HepG2 (cell line): Measurements from ENCODE around the gene CARS1. TPM values are rescaled to one million over a fixed set of nuclear protein-coding genes. Genes with fewer than 3 reads are reported as not detected.

Source experiments
- ATAC-seq: fragments of 200-7000 bp; cut with Tn5 transposase; 3 replicates; pipeline ENCODE4 v1.9.1; 2020; ENCODE audit warnings: mild to moderate bottlenecking, moderate library complexity
- BruUV-seq: library from RNA; stranded (reverse); fragments of 400-500 nt; replicated peaks from 2 replicates; lab custom pipeline; 2021; lab: Mats Ljungman, UMichigan
- CTCF ChIA-PET: fragments of 300-600 bp; formaldehyde crosslinking; extraction: SDS; loops from one replicate; lab custom pipeline; 2021; ENCODE audit warnings: low total read pairs, inconsistent platforms, low intra/inter-chr PET ratio; lab: Yijun Ruan, JAX
- POLR2A ChIA-PET: fragments of 350-600 bp; sonication (Branson Sonifier 250); formaldehyde crosslinking; loops from one replicate; lab custom pipeline; 2020; ENCODE audit warnings: antibody characterized with exemption, inconsistent platforms; lab: Yijun Ruan, JAX
- DNase-seq: peaks from one replicate; pipeline ENCODE4 v3.0.0-alpha.2; 2015; ENCODE audit warnings: low spot score
- FAIRE-seq: peaks from 3 replicates; lab custom pipeline; 2011; peaks lifted over from hg19 to GRCh38; lab: Jason Lieb, UNC
- H2AFZ ChIP-seq: one replicate; pipeline ENCODE4 v1.6.1; 2011; ENCODE audit warnings: low read length, inconsistent platforms
- H3K27ac ChIP-seq: fragments of 300-600 bp; 3 replicates; pipeline ENCODE4 v1.8.0; 2011; ENCODE audit warnings: mixed run types, mild to moderate bottlenecking, mixed read lengths, low read length, inconsistent platforms; ENCODE audit not compliant: insufficient read depth; ENCODE audit errors: extremely low read length
- H3K27me3 ChIP-seq, 2 experiments: fragments of 200-600 bp in 1 of 2; 2 replicates in 1 of 2; 3 replicates in 1 of 2; pipeline versions ENCODE4 v1.6.0 to v1.8.0; 2011; ENCODE audit warnings: low read length in 2 of 2, mild to moderate bottlenecking in 2 of 2, moderate library complexity in 2 of 2, inconsistent platforms in 1 of 2; ENCODE audit not compliant: insufficient read depth in 2 of 2, control insufficient read depth in 1 of 2
- H3K36me3 ChIP-seq, 2 experiments: fragments of 200-600 bp in 1 of 2; replicated peaks in 1 of 2; 2 replicates in 1 of 2; 3 replicates in 1 of 2; pipeline versions ENCODE4 v1.5.1 to v1.8.0; 2011; ENCODE audit warnings: low read length in 2 of 2, inconsistent platforms in 1 of 2; ENCODE audit not compliant: insufficient read depth in 2 of 2, control insufficient read depth in 1 of 2
- H3K4me1 ChIP-seq: 2 replicates; pipeline ENCODE4 v1.5.1; 2012; ENCODE audit warnings: low read length, inconsistent platforms; ENCODE audit not compliant: insufficient read depth
- H3K4me2 ChIP-seq: 2 replicates; pipeline ENCODE4 v1.6.0; 2011; ENCODE audit warnings: low read depth, low read length, inconsistent platforms
- H3K4me3 ChIP-seq, 3 experiments: fragments of 200-600 bp in 1 of 3; sonication (generic), shearing (Covaris generic) in 1 of 3; replicated peaks in 1 of 3; 2 replicates each; pipeline ENCODE4 v1.5.1; 2011 to 2016; ENCODE audit warnings: low read length in 3 of 3, inconsistent platforms in 2 of 3, low read depth in 2 of 3, mild to moderate bottlenecking in 2 of 3, control low read depth in 1 of 3, mixed read lengths in 1 of 3; ENCODE audit not compliant: insufficient read depth in 1 of 3
- H3K79me2 ChIP-seq: one replicate; pipeline ENCODE4 v1.6.1; 2011; ENCODE audit warnings: low read length, inconsistent platforms; ENCODE audit not compliant: insufficient read depth
- H3K9ac ChIP-seq: 2 replicates; pipeline ENCODE4 v1.6.0; 2011; ENCODE audit warnings: mild to moderate bottlenecking, low read depth, low read length, inconsistent platforms; ENCODE audit not compliant: insufficient read depth
- H3K9me3 ChIP-seq: 2 replicates; pipeline ENCODE4 v1.5.1; 2012; ENCODE audit warnings: mild to moderate bottlenecking, low read length
- H4K20me1 ChIP-seq: 2 replicates; pipeline ENCODE4 v1.6.0; 2011; ENCODE audit warnings: inconsistent platforms, mild to moderate bottlenecking, low read length, moderate library complexity; ENCODE audit not compliant: insufficient read depth
- ARID5B ChIP-seq: IDR thresholded peaks from 2 replicates; pipeline ENCODE4 v1.4.0; 2020; ENCODE audit warnings: mild to moderate bottlenecking, missing genetic modification reagents
- ATF7 ChIP-seq, 2 experiments: fragments of 450-650 bp in 1 of 2; sonication (generic) in 1 of 2; formaldehyde crosslinking in 1 of 2; IDR thresholded peaks; 2 replicates each; pipeline versions ENCODE4 v1.4.0 to v1.6.1; 2016 to 2020; ENCODE audit warnings: antibody characterized with exemption in 1 of 2, mild to moderate bottlenecking in 1 of 2, missing genetic modification reagents in 1 of 2
- BATF2 ChIP-seq: sonication (generic); formaldehyde crosslinking; IDR thresholded peaks from 2 replicates; pipeline ENCODE4 v1.8.0; 2022; ENCODE audit warnings: mild to moderate bottlenecking, missing genetic modification reagents, moderate library complexity
- DNMT1 ChIP-seq: sonication (generic); formaldehyde crosslinking; IDR thresholded peaks from 2 replicates; pipeline ENCODE4 v1.5.1; 2020; ENCODE audit warnings: mild to moderate bottlenecking, missing genetic modification reagents
- FLYWCH1 ChIP-seq: sonication (generic); formaldehyde crosslinking; IDR thresholded peaks from 2 replicates; pipeline ENCODE4 v1.8.1; 2023; ENCODE audit warnings: mild to moderate bottlenecking, missing genetic modification reagents
- HNRNPL ChIP-seq: fragments of 200-400 bp; formaldehyde crosslinking; IDR thresholded peaks from 2 replicates; pipeline ENCODE4 v1.6.1; 2017; ENCODE audit warnings: mild to moderate bottlenecking, low read depth, low read length
- NFKB2 ChIP-seq: sonication (generic); formaldehyde crosslinking; IDR thresholded peaks from 2 replicates; pipeline ENCODE4 v1.4.0; 2020; ENCODE audit warnings: missing genetic modification reagents, borderline replicate concordance
- ZIK1 ChIP-seq: sonication (generic); formaldehyde crosslinking; IDR thresholded peaks from 2 replicates; pipeline ENCODE4 v1.5.0; 2020; ENCODE audit warnings: mild to moderate bottlenecking, low read depth, missing genetic modification reagents, borderline replicate concordance
- ZXDC ChIP-seq: sonication (generic); formaldehyde crosslinking; IDR thresholded peaks from 2 replicates; pipeline ENCODE4 v1.5.0; 2020; ENCODE audit warnings: mild to moderate bottlenecking, missing genetic modification reagents
- WGBS: methylation state at CpG from one replicate; pipeline ENCODE4 v1.1.6; 2017; ENCODE audit warnings: low lambda C conversion rate; 5-methylcytosine and 5-hydroxymethylcytosine counted together
- in situ Hi-C: cut with HindIII; loops from 2 replicates; pipeline ENCODE4 v1.10.0; 2017; ENCODE audit warnings: low pct_unique_long_range_greater_than_20kb; ENCODE audit not compliant: extremely low pct_ligation_motif_present
- intact Hi-C: fragments of 100-400 bp; cut with micrococcal nuclease; formaldehyde crosslinking; loops from one replicate; pipeline ENCODE4 v1.10.0; 2022; ENCODE audit not compliant: unreplicated experiment
- polyA plus RNA-seq, 8 experiments: library from polyadenylated mRNA; depleted of rRNA in 3 of 8; stranded (reverse) in 7 of 8; unstranded in 1 of 8; fragments of >200 nt; fragmentation: Illumina TruSeq in 4 of 8; extraction: Trizol in 4 of 8; gene quantifications; 2 replicates each; pipeline versions ENCODE4 v1.2.1 to v1.2.3, GENCODE V29; 2011 to 2016; ENCODE audit warnings: low read depth in 4 of 8, missing spikeins in 1 of 8, mixed read lengths in 1 of 8; ENCODE audit not compliant: insufficient read depth in 1 of 8
- total RNA-seq, 5 experiments: library from RNA; depleted of rRNA; stranded (reverse); fragments of >200 nt; fragmentation: Illumina TruSeq; extraction: Trizol; gene quantifications; 2 replicates each; pipeline ENCODE4 v1.2.3, GENCODE V29; 2016; ENCODE audit warnings: low read depth in 1 of 5

Gene CARS1
- total and polyA plus RNA-seq, 2 of the 13 experiments (the other 11 are each of a cell fraction or from before 2014, with no cell fraction given): 33.8 to 47.0 TPM

GRCh38 chr11:3087821-3088800, 30.9 kb upstream of the CARS1 start:
- CTCF ChIA-PET: no interaction called here
- peak; percentile 23 for ATAC-seq
- FAIRE-seq: no peak
- TF ChIP-seq DNMT1 (no peak), HNRNPL (0 out of 2 replicates have a peak, but pooled peaks have one; percentile 16), NFKB2 (CRISPR knock-in tag) (no peak), ARID5B (CRISPR knock-in tag) (no peak), BATF2 (CRISPR knock-in tag) (no peak), ZIK1 (0 out of 2 replicates have a peak, but pooled peaks have one; percentile 19), FLYWCH1 (CRISPR knock-in tag) (no peak), ZXDC (CRISPR knock-in tag) (no peak), ATF7 (IDR thresholded peaks at IDR 0.05) (no peak), ATF7 (CRISPR knock-in tag; IDR thresholded peaks at IDR 0.05) (no peak)

More at GRCh38 chr11:3087821-3088800, 30.9 kb upstream of the CARS1 start:
- Histone ChIP-seq H3K9me3 (no peaks in the 10 kb centered on the region), H3K27me3 (peaks cover 5 to 39% of the 10 kb centered on the region in 2 experiments), H3K9ac (no peak overlapping the region), H3K4me3 (peak overlapping the region in 1 of 3 experiments; percentile 56; a peak in 2 of 6 replicates), H4K20me1 (no peaks in the 10 kb centered on the region), H3K36me3 (no peaks in the 10 kb centered on the region), H2AFZ (no peak overlapping the region), H3K79me2 (no peaks in the 10 kb centered on the region), H3K4me1 (peaks cover 39% of the 10 kb centered on the region), H3K4me2 (peak overlapping the region; percentile 70), H3K27ac (no peak overlapping the region)
- WGBS: 27% methylated on average over 3 of the region's 24 CpGs
- POLR2A ChIA-PET: no interaction called here
- BruUV-seq: no TSS peak
- in situ Hi-C loops (no loop called here), intact Hi-C loops (loop anchor here (1.0 kb wide), 1 partner anchor 51 kb away; no protein-coding TSS in a partner anchor)
- no peak for DNase-seq
